KMS-11 (cell line): Measurements from ENCODE around the gene CHAMP1.

ENCODE experiments used
- H2AFZ ChIP-seq: fragments of 200-600 bp; sonication (generic); 2 replicates; pipeline ENCODE4 v1.6.1; 2016; ENCODE audit warnings: antibody characterized with exemption, mixed run types, low read depth
- H3K27ac ChIP-seq: fragments of 200-600 bp; sonication (generic); 2 replicates; pipeline ENCODE4 v1.6.1; 2016; ENCODE audit warnings: mild to moderate bottlenecking, mixed run types
- H3K27me3 ChIP-seq: fragments of 200-600 bp; sonication (generic); 2 replicates; pipeline ENCODE4 v1.6.1; 2017; ENCODE audit warnings: mild to moderate bottlenecking, low read depth, mixed run types, moderate library complexity; ENCODE audit not compliant: insufficient read depth
- H3K36me3 ChIP-seq: fragments of 200-600 bp; sonication (generic); 2 replicates; pipeline ENCODE4 v1.6.1; 2017; ENCODE audit warnings: mild to moderate bottlenecking, mixed run types; ENCODE audit not compliant: insufficient read depth
- H3K4me1 ChIP-seq: fragments of 200-600 bp; sonication (generic); 2 replicates; pipeline ENCODE4 v1.6.1; 2016; ENCODE audit warnings: mild to moderate bottlenecking, low read depth, mixed run types; ENCODE audit not compliant: poor library complexity, severe bottlenecking
- H3K4me2 ChIP-seq: fragments of 200-600 bp; sonication (generic); 2 replicates; pipeline ENCODE4 v1.7.0; 2016; ENCODE audit warnings: mild to moderate bottlenecking, mixed run types
- H3K4me3 ChIP-seq: fragments of 200-600 bp; sonication (generic); IDR thresholded peaks from 2 replicates; pipeline ENCODE4 v1.6.1; 2017; ENCODE audit warnings: low read depth, low read length, mixed read lengths; ENCODE audit not compliant: insufficient read depth
- H3K79me2 ChIP-seq: fragments of 200-600 bp; sonication (generic); 2 replicates; pipeline ENCODE4 v1.6.1; 2016; ENCODE audit warnings: low read depth, mixed run types; ENCODE audit not compliant: insufficient read depth
- H3K9ac ChIP-seq: fragments of 200-600 bp; sonication (generic); 2 replicates; pipeline ENCODE4 v1.6.1; 2016; ENCODE audit warnings: mild to moderate bottlenecking, mixed run types
- H4K20me1 ChIP-seq: fragments of 200-600 bp; sonication (generic); 2 replicates; pipeline ENCODE4 v1.6.1; 2016; ENCODE audit warnings: mild to moderate bottlenecking, mixed run types; ENCODE audit not compliant: insufficient read depth
- CTCF ChIP-seq: fragments of 200-600 bp; sonication (generic); conservative IDR thresholded peaks from 2 replicates; pipeline ENCODE4 v1.6.1; 2017; ENCODE audit warnings: low read depth, mild to moderate bottlenecking, antibody characterized with exemption, low read length, moderate library complexity, mixed read lengths

CHAMP1 gene

DNA sequence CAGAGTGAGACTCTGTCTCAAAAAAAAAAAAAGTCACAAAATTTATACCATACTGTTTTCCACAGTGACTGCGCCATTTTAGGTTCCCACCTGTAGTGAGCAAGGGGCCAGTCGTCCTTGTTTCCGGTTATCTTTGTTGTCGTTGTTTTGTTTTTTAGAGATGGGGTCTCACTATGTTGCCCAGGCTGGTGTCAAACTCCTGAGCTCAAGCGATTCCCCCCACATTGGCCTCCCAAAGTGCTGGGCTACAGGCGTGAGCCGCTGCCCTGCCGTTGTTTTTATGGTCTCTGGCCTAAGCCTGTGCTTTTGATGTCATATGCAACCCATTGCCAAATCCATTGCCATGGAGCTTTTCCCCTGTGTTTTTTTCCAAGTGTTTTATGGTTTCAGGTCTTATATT lies 29.6 kb upstream of the CHAMP1 start:
- Histone ChIP-seq H3K4me3 (no peak overlapping the region), H3K27me3 (no peaks in the 10 kb centered on the region), H3K27ac (no peak overlapping the region), H3K79me2 (peaks cover 23% of the 10 kb centered on the region), H3K9ac (no peak overlapping the region), H2AFZ (no peak overlapping the region), H3K36me3 (peaks cover 4% of the 10 kb centered on the region), H4K20me1 (no peaks in the 10 kb centered on the region), H3K4me2 (no peak overlapping the region), H3K4me1 (peaks cover 31% of the 10 kb centered on the region)
- TF ChIP-seq CTCF: no peak

DNA sequence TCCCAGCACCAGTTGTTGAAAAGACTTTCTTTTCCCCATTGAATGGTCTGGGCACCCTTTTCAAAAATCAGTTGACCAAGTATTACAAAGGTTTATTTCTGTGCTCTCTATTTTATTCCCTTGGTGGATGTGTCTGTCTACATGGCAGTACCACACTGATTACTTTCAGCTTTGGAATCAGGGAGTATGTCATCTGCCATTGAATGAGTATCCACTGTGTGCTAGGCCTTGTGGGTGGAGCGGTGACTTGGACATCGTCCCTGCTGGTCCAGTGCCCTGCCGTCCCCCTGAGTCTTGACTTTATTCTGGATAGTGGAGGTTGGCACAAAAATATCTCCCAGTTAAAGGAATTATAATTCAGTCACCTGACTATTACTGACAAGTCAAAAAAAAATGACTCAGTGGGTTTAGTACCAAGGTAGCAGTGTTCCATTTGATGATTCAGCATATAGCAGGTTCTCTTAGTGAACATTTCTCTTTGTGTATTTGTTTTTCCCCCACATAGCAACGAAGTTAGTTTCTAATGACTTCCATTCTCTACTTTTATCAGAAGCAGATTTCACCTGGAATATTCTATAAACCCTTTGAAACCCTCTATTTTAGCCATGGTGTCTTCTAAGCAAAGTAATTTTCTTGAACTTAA lies 29.0 kb upstream of the CHAMP1 start:
- Histone ChIP-seq H3K4me1 (peaks cover 25% of the 10 kb centered on the region), H3K27ac (no peak overlapping the region), H3K4me2 (no peak overlapping the region), H2AFZ (no peak overlapping the region), H3K9ac (no peak overlapping the region), H4K20me1 (no peaks in the 10 kb centered on the region), H3K36me3 (peaks cover 4% of the 10 kb centered on the region), H3K4me3 (no peak overlapping the region), H3K27me3 (no peaks in the 10 kb centered on the region), H3K79me2 (peaks cover 23% of the 10 kb centered on the region)
- no peak for TF ChIP-seq CTCF

DNA sequence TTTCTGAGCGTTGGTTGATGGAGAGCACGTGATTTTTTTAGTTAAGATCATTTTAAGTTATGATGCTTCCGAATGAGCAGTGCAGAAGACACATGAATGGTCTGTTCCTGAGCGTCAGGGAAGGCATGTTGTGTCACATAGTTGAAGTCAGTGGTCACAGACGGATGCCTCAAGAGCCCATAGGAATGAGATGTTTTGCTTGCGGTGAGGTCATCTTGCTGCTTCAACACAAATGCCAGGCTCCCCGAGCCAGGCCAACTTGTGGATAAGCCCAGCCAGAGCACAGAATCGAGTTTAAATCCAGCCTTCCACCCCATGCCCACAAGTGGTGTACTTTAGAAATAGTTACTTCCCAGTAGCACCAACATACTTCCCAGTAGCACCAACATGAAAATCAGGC lies 27.5 kb upstream of the CHAMP1 start:
- Histone ChIP-seq H3K9ac (no peak overlapping the region), H3K4me1 (peaks cover 19% of the 10 kb centered on the region), H3K36me3 (peaks cover 4% of the 10 kb centered on the region), H3K27me3 (no peaks in the 10 kb centered on the region), H2AFZ (no peak overlapping the region), H4K20me1 (no peaks in the 10 kb centered on the region), H3K27ac (no peak overlapping the region), H3K79me2 (peaks cover 23% of the 10 kb centered on the region), H3K4me3 (no peak overlapping the region), H3K4me2 (no peak overlapping the region)
- no peak for TF ChIP-seq CTCF

- Histone ChIP-seq H3K79me2 (peaks cover 13% of the 10 kb centered on the region; the same call in 1 of the 2 replicates), H3K27me3 (no peaks in the 10 kb centered on the region), H2AFZ (no peak overlapping the region), H4K20me1 (no peaks in the 10 kb centered on the region), H3K9ac (no peak overlapping the region), H3K4me3 (no peak overlapping the region), H3K27ac (no peak overlapping the region), H3K4me1 (peaks cover 15% of the 10 kb centered on the region), H3K36me3 (peaks cover 4% of the 10 kb centered on the region), H3K4me2 (no peak overlapping the region)
- TF ChIP-seq CTCF: no peak
Observed at GRCh38 chr13:114288157-114288591, 26.1 kb upstream of the CHAMP1 start.
